Hepatocyte (in vitro differentiated cells): ENCODE results near the gene ANKS1B.

Experiments
- CTCF ChIP-seq: fragments of 200-600 bp; sonication (generic); IDR thresholded peaks from 2 replicates; pipeline ENCODE4 v1.5.1; 2016; ENCODE audit warnings: antibody characterized with exemption, mild to moderate bottlenecking; ENCODE audit not compliant: poor library complexity
- EZH2 ChIP-seq: fragments of 200-600 bp; sonication (generic); IDR thresholded peaks from 2 replicates; pipeline ENCODE4 v1.6.1; 2016; ENCODE audit warnings: antibody characterized with exemption, mild to moderate bottlenecking, borderline replicate concordance
- EZH2phosphoT487 ChIP-seq: fragments of 200-600 bp; sonication (generic); IDR thresholded peaks from one replicate; pipeline ENCODE4 v1.6.1; 2018; ENCODE audit warnings: antibody characterized with exemption, mild to moderate bottlenecking, low read depth, moderate library complexity; ENCODE audit not compliant: unreplicated experiment, severe bottlenecking

- no peak for TF ChIP-seq CTCF
- no peak for TF ChIP-seq EZH2phosphoT487
- TF ChIP-seq EZH2, result no peak
Measured at GRCh38 chr12:98830657-98831056, 1154.1 kb downstream of the ANKS1B start.
